Endodermal cell (in vitro differentiated cells): Measurements from ENCODE around the gene DDX28. TPM values are rescaled to one million over a fixed set of nuclear protein-coding genes. Genes with fewer than 3 reads are reported as not detected.

Experiments
- DNase-seq: peaks from one replicate; pipeline ENCODE4 v3.0.0-alpha.2; 2017
- H3K27ac ChIP-seq: 2 replicates; pipeline ENCODE4 v1.5.1; 2013; ENCODE audit warnings: mild to moderate bottlenecking, low read depth, low read length, moderate library complexity
- H3K27me3 ChIP-seq: 2 replicates; pipeline ENCODE4 v1.6.1; 2013; ENCODE audit warnings: mild to moderate bottlenecking, low read length, moderate library complexity; ENCODE audit not compliant: insufficient read depth, control insufficient read depth, poor library complexity, severe bottlenecking
- H3K36me3 ChIP-seq: 2 replicates; pipeline ENCODE4 v1.7.0; 2013; ENCODE audit warnings: mild to moderate bottlenecking, low read length, moderate library complexity; ENCODE audit not compliant: control insufficient read depth, insufficient read depth
- H3K4me1 ChIP-seq: one replicate; pipeline ENCODE4 v1.7.0; 2013; ENCODE audit warnings: low read length; ENCODE audit not compliant: control insufficient read depth, insufficient read depth
- H3K4me3 ChIP-seq: 2 replicates; pipeline ENCODE4 v1.5.1; 2013; ENCODE audit warnings: mild to moderate bottlenecking, low read length, moderate library complexity
- H3K9ac ChIP-seq: 2 replicates; pipeline ENCODE4 v1.6.1; 2013; ENCODE audit warnings: mild to moderate bottlenecking, low read length, moderate library complexity; ENCODE audit not compliant: poor library complexity, severe bottlenecking; ENCODE audit errors: extremely low read depth
- H3K9me3 ChIP-seq: 2 replicates; pipeline ENCODE4 v1.6.1; 2013; ENCODE audit warnings: mild to moderate bottlenecking, low read length, moderate library complexity; ENCODE audit not compliant: control insufficient read depth
- H3K27ac Mint-ChIP-seq: 2 replicates; pipeline ENCODE4 v1.8.0; 2020; ENCODE audit warnings: mixed read lengths
- H3K27me3 Mint-ChIP-seq: 2 replicates; pipeline ENCODE4 v1.8.0; 2021; ENCODE audit warnings: mild to moderate bottlenecking, mixed read lengths; ENCODE audit not compliant: insufficient read depth
- H3K36me3 Mint-ChIP-seq: 2 replicates; pipeline ENCODE4 v1.8.0; 2020; ENCODE audit warnings: low read depth, mixed read lengths
- H3K4me1 Mint-ChIP-seq: 2 replicates; pipeline ENCODE4 v1.8.0; 2020; ENCODE audit warnings: mixed read lengths
- H3K4me3 Mint-ChIP-seq: 2 replicates; pipeline ENCODE4 v1.8.0; 2020; ENCODE audit warnings: mild to moderate bottlenecking, moderate library complexity, mixed read lengths
- H3K9me3 Mint-ChIP-seq: 2 replicates; pipeline ENCODE4 v1.8.0; 2020; ENCODE audit warnings: mild to moderate bottlenecking, mixed read lengths
- CTCF ChIP-seq: fragments of 200-600 bp; sonication (generic); conservative IDR thresholded peaks from 2 replicates; pipeline ENCODE4 v1.5.0; 2021; ENCODE audit warnings: antibody characterized with exemption, mild to moderate bottlenecking
- WGBS, 2 experiments: methylation state at CpG; one replicate each; pipeline versions ENCODE4 v1.1.5 to v1.1.7; 2013; ENCODE audit warnings: missing lambda C conversion rate in 2 of 2, mixed read lengths in 1 of 2; ENCODE audit not compliant: insufficient coverage in 1 of 2, insufficient read length in 1 of 2; 5-methylcytosine and 5-hydroxymethylcytosine counted together
- total RNA-seq, 2 donors: library from RNA; stranded (reverse); fragmentation: NEBNext Ultra II Directional in 1 of 2; extraction: Animal tissue kit (Norgen Biotek cat#: 25700) in 1 of 2; gene quantifications; 2 replicates in 1 of 2; 3 replicates in 1 of 2; pipeline ENCODE4 v1.2.1, GENCODE V29; 2021

Gene DDX28
- total RNA-seq, 2 donors from 2014 or later = 12.1 to 12.3 TPM

DNA sequence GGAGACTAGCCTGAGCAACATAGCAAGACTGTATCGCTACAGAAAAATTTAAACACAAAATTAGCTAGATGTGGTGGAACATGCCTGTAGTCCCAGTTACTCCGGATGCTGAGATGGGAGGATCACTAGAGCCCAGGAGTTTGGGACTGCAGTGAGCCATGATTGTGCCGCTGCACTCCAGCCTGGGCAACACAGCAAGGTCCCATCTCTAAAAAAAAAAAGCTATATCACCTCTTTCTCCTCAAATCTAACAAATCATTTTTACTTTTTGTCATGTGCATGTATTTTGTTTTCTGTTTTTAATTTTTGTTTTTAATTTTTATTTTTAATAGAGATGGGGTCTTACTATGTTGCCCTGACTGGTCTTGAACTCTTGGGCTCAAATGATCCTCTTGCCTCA is 6.0 kb upstream of the DDX28 start:
- no peak overlapping the region for H3K4me3 Mint-ChIP-seq
- no peak for DNase-seq
- no peaks in the 10 kb centered on the region for H3K9me3 ChIP-seq
- peaks cover 34% of the 10 kb centered on the region for H3K36me3 Mint-ChIP-seq
- TF ChIP-seq CTCF = no peak
- no peak overlapping the region for H3K27ac Mint-ChIP-seq
- H3K4me3 ChIP-seq = no peak overlapping the region
- no peaks in the 10 kb centered on the region for H3K27me3 Mint-ChIP-seq
- H3K9ac ChIP-seq = no peak overlapping the region
- WGBS, 2 experiments = 96 to 100% methylated on average over 2 to 3 of the region's 3 CpGs
- no peaks in the 10 kb centered on the region for H3K9me3 Mint-ChIP-seq
- H3K27ac ChIP-seq = no peak overlapping the region
- peaks cover 27% of the 10 kb centered on the region for H3K36me3 ChIP-seq
- H3K27me3 ChIP-seq = no peaks in the 10 kb centered on the region
- no peaks in the 10 kb centered on the region for H3K4me1 Mint-ChIP-seq
- H3K4me1 ChIP-seq = no peaks in the 10 kb centered on the region

DNA sequence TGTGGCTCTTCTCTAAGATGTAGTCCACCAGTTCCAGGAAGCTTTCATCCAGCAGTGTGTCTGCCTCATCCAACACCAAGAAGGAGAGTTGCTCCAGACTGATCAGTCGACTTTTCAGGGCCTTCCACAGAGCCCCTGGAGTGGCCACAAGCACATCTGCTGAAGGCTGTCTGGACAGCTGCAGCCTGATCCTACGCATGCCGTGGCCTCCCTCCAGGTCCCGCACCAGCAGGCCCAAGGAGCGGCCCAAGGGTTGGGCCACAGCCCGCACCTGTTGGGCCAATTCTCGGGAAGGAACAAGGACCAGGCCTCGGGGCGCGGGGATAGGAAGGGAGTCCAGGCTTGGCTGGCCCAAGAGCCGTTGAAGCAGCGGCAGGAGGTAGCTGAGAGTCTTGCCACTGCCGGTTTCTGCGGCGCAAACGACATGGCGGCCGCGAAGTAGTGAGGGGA is 729 bp downstream of the DDX28 start:
- Histone ChIP-seq H3K36me3 (peaks cover 30% of the 10 kb centered on the region), H3K9ac (peak overlapping the region; percentile 73), H3K27me3 (no peaks in the 10 kb centered on the region), H3K9me3 (no peaks in the 10 kb centered on the region), H3K4me3 (peak overlapping the region; percentile 99), H3K27ac (no peak overlapping the region), H3K4me1 (peaks cover 8% of the 10 kb centered on the region)
- DNase-seq = no peak
- H3K36me3 Mint-ChIP-seq = peaks cover 20% of the 10 kb centered on the region
- TF ChIP-seq CTCF = no peak
- 21% methylated on average over 19 of the region's 19 CpGs; no CpG with 5 or more reads in 1 of the 2 experiments for WGBS, 2 experiments
- no peaks in the 10 kb centered on the region for H3K9me3 Mint-ChIP-seq
- H3K27ac Mint-ChIP-seq = peak overlapping the region; percentile 96
- peak overlapping the region; percentile 86 for H3K4me3 Mint-ChIP-seq
- H3K27me3 Mint-ChIP-seq = no peaks in the 10 kb centered on the region
- H3K4me1 Mint-ChIP-seq = peaks cover 16% of the 10 kb centered on the region

GRCh38 chr16:68021490-68021889 is 1.5 kb downstream of the DDX28 start:
- Histone ChIP-seq H3K4me3 (peak overlapping the region; percentile 99), H3K27ac (no peak overlapping the region), H3K9ac (no peak overlapping the region), H3K36me3 (peaks cover 22% of the 10 kb centered on the region), H3K4me1 (peaks cover 8% of the 10 kb centered on the region), H3K27me3 (no peaks in the 10 kb centered on the region), H3K9me3 (no peaks in the 10 kb centered on the region)
- H3K27me3 Mint-ChIP-seq = no peaks in the 10 kb centered on the region
- H3K9me3 Mint-ChIP-seq = no peaks in the 10 kb centered on the region
- H3K27ac Mint-ChIP-seq = peak overlapping the region; percentile 35
- no peak for DNase-seq
- no peak for TF ChIP-seq CTCF
- H3K4me1 Mint-ChIP-seq = peaks cover 16% of the 10 kb centered on the region
- WGBS, 2 experiments = 90 to 96% methylated on average over 6 to 10 of the region's 10 CpGs
- H3K36me3 Mint-ChIP-seq = peaks cover 14% of the 10 kb centered on the region
- peak overlapping the region; percentile 86 for H3K4me3 Mint-ChIP-seq
